GM19455 (cell line): ENCODE results near the gene CARD9.

ENCODE experiments used
- ATAC-seq: cut with Tn5 transposase; IDR thresholded peaks from one replicate; pipeline ENCODE4 v1.9.1; 2021; ENCODE audit not compliant: unreplicated experiment

CARD9 gene

DNA sequence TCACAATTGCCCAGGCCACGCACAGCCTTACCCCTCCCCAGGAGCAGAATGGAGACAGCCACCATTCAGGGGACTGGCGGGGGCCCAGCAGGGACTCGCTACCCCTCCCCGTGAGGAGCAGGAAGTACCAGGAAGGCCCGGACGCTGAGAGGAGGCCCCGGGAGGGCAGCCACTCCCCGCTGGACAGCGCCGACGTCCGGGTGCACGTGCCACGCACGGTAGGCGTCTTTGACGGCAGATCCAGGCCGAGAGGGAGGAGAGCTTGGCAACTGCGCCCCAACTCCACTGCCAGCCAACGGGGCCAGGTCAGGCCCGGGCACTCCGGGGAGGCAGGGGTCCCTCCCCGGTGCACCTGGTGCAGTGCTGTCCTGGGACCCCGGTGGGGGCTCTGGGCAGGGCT is 23.9 kb downstream of the CARD9 start:
- no peak for ATAC-seq

DNA sequence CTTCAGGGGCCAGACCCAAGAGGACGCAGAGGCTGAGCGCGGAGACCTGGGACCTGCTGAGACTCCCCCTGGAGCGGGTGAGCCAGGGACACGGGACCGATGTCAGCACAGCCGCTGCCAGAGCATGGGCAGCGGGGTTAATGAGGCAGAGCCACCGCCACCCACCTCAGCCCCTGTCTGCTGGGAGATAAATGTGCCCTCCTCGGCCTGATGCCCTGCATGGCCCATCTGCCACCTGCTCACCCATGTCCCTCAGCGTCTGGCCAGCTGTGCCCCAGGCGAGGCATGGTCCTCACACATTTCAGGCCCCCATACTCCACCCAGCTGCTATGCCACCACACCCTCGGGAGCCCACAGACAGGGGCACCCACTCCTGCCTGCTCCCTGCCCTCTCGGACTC is 24.8 kb downstream of the CARD9 start:
- ATAC-seq, result no peak

DNA sequence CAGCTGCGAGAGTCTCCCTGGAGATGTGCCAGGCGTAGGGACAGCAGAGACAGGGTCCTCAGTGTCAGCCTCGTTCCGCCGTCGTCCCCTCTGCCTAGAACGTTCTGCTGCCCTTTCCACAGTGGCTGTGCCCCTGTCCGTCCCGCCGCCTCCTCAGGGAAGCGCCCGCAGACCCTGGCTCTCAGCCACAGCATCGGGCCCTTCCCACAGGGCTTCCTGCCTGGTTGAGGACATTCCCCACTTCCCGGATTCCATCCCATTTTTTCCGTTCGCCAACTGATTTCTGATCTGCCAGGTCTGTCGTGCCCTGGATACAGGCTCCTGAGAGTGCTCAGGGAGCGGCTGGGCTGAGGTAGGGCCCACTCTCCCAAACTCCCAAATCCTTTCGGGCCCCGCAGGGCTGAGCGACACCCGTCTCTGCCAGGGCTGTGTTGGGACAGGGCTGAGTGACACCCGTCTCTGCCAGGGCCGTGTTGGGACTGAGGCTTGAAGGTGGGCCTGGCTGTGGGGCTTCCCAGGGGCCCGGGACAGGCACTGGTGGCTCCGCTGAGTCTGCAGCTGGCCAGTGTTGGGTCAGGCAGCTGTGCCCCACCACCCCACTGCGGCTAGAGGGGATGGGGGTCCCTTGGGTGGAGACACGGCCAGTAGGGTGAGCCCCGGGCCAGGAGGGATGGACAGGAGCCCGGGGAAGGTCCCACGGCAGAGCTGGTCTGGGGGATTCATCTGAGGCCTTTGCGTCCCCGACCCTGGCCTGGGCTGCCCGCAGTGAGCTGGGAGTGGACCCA is 25.8 kb downstream of the CARD9 start:
- ATAC-seq, result no peak

DNA sequence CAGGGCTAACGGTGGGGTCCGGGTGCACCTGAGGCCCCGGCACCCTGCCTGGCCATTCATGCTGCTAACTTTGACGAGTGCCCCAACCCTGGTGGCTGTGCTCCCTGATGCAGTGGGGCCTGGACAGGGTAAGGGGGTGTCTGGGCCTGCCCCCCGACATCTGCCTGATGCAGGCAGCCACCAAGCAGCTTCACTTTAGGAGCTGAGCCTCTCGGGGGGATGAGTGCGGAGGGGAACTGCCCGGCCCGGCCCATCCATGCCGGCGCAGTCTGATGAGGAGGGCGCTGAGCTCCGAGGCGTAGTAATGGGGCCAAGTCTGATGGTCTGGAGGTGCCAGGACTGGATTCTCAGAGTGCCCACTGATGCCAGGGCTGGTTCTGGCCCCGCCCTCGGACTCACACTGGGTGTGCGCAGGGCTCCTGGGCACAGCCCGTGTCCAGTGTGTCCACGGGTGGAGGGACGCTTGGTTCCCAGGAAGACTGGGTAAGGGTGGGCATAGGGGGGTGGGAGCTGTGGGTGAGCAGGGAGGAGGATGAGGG is 26.5 kb downstream of the CARD9 start:
- no peak for ATAC-seq

DNA sequence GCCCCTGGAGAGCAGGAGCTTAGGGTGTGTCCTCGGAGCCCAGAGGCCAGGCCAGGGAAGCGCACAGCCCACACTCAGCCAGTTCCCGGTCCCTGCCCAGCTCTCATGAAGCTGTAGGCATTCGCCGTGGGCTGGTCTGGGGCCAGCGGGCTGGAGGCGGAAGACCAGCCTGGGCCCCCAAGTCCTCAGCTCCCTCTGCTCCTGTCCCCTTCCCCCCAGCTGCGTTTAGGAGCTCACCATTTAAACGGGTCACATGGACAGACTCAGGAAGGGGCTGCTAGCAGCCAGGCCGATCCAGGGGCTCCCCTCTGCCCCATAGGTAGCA is 27.4 kb downstream of the CARD9 start:
- ATAC-seq, result no peak

DNA sequence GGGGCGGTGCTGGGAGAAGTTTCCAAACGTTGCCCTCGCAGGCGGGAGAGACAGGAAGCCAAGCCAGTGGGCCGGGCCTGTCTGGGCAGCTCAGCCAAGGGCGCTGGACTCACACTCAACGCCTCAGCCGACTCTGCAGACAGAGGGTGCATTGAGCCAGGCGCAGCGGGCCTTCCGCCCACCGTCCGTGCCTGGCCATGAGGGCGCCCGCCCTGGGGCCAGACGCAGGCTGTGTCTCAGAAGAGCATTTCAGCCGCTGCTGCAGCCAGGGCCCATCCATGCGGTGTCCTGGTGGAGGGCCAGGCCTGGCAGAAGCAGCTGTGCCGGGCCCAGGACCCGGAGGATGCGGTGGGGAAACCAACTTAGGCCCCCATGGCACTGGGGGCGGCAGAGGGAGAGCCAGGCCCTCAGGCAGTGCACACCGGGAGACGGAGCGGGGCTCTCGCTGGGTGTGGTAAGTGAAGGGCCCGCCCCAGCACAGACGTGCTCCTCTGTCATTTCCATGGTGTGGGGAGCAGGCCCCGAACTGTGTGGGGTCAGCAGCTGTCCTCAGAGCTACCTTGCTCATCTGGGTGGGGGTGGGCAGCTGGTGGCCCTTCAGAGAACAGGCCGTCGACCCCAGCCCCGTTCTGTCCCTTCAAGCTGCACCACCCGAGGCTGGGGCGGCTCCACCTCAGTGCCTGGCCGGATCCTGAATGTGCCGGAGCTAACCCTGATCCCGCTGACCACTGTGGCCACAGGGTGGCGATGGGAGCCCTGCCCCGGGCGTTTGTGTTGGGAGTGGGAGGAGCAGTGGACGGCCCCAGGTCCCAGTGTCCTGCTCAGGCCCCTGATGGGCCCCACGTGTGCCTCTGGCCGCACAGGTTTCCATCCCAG is 27.9 kb downstream of the CARD9 start:
- no peak for ATAC-seq

DNA sequence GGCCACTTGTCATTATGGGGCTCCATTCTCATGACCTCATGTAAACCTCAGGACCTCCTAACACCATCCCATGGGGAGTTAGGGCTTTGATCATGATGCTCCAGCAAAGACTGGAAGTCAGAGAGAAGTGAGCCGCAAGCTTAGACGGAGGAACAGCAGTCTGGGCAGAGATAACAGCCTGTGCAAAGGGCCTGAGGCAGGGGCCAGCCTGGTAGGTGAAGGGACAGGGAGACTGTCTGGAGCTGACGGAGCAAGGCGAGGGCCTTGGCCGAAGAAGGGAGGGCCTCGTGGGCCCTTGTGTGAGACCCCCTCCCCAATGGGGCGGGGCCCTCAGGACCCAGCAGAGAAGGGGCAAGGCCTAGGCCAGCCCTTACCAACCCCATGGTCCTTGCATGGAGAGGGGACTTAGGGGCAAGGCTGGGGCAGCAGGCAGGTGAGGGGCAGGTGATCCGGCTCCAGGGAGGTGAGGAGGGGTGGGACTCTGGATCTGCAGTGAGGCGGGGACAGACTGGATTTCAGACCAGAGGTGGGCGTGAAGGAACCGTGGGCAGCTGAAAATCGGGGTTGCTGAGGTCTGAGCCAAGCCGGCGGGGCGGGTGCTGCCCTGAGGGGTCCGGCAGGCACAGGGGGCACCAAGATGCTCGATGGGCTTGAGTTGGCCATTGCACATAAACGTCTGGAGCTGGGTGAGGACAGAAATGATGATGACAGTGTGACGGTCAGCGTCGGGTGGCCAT is 28.8 kb downstream of the CARD9 start:
- ATAC-seq, result no peak

DNA sequence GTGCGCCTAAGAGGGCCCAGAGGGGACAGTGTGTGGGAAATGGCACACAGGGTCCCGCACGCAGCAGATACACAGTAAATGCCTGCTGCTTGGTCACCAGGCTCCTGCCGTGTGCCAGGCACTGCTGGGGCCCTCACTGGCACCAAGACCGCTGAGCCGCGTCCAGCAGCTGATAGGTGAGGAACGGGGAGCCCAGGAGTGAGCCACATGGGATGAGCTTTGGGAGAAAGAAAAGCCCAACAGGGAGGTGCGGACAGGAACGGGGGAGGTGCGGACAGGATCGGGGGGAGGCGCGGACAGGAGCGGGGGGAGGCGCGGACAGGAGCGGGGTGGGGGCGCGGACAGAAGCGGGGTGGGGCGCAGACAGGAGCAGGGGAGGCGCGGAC is 29.6 kb downstream of the CARD9 start:
- no peak for ATAC-seq

DNA sequence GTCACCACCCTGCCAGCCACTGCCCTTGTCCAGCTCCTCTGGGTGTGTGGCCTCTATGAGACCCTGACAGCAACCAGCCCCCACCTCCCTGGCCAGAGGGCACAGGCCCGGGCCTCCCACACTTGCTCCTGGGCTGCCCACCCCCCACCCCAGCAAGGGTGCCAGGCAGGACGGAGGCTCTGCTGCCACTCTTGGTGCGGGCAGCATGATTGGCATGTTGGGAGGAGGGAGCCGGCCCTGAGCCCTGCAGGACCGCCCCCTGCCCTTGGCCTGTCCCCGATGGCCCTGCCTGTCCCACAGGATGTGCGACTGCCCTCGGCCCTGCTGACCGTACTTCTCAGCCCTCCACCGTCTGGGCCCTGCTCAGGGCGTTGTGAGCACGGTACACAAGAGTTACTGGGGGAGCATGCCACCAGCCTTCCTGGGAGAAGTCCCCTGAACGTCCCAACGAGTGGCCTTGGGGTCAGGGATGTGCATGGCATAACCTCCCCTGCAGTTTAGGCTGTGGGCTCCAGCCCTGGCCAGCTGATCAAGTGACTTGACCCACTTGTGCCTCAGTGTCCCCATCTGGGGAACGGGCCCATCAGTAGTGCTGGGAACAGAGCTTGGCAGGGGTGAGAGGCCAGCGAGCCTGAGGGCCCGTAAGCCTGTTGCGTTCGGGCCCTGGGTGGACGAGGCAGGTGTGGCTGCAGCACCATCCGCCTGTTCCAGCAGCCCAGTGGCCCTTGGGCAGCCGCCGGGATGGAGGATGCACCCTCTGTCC is 30.2 kb downstream of the CARD9 start:
- no peak for ATAC-seq

DNA sequence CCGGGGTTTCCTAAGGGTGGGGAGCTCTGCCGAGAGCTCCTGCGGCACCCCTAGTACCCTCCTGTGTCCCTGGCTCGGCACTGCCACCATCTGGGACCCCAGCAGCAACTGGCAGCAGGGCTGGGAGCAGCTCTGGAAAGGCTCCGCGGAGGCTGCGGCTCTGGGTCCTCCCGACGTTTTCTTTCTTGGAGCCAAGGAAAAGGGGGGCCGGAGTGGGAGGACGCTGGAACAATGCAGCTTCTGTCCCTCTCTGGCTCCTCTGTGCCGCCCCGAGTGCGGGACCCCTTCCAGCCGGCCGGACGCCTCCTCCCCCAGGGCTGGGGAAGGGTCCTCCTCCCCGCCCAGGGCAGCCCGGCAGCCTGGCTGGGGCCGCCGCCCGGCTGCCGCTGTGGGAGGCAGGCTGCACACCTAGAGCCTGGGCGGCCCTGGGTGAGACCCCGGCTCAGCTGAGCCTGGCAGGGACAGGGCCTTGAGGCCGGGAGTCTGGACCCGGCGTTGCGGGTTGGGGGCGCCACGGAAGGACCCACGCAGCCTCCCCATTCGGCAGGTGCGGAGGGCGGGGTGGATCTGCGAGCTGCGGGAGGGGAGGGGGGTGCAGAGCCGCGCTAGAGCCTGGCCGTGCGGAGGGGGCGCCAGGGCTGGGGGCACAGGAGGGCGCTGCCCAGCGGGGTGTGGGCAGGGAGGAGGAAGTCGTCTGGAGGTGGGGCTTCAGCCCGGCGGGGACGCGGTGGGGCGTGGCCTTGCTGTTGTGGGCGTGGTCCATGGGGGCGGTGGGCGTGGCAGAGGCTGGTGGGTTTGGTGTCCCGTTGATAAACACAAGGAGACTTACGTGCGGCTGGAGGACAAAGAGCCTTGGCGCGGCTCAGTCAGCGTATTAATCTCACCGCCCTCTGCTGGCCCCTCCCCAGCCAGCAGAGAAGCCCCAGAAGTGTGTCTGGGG is 31.0 kb downstream of the CARD9 start:
- ATAC-seq, result no peak

DNA sequence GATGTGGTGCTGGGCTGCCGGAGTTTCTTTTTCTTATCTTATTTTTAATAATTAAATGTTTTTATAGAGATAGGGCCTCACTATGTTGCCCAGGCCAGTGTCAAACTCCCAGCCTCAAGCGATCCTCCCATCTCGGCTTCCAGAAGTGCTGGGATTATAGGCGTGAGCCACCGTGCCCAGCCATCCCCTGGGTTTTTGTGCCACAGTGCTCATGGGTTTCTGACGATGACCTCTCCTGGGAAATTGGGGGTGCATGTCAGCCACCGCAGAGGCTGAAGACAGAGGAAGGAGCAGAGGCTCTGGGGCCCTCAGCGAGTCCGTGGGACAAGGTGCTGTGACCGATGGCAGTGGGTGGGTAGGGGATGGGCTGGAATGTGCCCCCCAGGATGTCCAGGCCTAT is 31.7 kb downstream of the CARD9 start:
- no peak for ATAC-seq

DNA sequence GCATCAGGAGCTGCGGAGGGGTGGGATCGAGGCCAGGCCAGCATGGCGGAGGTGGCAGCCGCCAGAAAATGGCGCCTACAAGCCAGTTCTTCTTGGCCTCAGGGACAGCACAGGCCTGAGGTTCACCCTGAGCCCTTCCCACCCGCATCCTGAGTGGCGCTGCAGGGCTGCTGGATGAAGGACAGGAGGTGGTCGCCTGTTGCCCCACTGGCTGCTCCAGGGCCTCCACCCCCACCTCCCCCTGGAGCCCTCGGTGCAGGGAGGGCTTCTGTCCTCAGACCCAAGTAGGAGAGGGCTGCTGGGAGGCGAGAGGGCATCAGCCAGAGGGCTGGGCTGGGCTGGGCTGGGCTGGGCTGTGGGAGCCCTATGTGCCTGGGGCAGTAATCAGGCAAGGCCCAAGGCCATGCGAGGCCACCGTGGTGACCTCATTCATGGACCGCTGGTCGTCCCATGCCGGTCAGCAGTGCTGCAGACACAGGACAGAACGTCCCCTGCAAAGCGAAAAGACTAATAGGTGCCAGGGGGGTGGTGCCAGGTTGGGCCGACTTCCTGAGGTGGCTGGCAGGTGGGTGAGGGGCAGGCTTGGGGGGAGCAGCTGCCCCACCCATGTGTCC is 32.3 kb downstream of the CARD9 start:
- no peak for ATAC-seq

DNA sequence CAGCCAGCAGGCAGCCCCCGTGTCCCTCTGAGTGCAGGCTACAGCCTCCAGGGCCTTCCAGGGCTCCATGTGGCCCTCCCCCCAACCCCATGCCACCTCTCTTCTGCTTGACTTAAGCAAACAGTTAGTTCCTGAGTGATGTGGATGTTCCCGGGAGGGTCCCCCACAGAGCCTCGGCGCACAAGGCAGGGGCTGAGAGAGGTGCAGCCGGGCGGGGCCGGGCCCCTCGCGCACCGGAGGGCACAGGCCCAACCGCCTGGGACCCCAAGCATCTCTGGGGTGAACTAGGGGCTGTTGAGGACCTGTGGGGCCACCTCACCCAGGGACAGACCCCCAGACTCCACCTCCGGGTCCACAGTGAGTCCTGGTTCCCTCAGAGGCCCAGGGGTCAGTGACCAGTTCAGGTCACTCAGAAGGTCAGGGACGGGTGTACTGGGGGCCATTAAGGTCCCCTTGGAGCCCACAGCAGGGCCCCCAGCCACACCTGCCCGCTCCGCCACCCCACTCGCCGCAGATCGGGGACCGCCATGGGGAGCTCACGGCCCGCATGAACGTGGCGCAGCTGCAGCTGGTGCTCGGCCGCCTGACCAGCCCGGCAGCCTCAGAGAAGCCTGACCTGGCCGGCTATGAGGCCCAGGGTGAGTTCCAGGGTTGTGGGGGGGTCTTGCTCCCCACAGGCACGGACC is 33.0 kb downstream of the CARD9 start:
- ATAC-seq, result no peak

DNA sequence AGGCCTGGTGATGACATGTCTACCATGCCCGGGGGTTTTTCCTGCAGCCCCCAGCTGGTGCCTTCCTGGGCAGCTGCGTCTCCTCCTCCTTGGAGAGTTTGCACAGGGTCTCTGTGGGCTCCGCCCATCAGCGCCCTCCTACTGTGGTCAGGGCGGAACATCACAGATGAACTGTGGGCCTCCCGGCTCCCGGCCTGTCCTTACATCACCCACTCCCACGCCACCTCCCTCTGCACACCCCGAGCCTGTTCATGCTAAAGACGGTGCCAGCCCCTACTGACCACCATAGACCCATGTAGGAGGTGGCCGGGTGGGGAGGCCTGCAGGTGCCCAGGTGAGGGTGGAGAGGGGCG is 33.5 kb downstream of the CARD9 start:
- no peak for ATAC-seq

DNA sequence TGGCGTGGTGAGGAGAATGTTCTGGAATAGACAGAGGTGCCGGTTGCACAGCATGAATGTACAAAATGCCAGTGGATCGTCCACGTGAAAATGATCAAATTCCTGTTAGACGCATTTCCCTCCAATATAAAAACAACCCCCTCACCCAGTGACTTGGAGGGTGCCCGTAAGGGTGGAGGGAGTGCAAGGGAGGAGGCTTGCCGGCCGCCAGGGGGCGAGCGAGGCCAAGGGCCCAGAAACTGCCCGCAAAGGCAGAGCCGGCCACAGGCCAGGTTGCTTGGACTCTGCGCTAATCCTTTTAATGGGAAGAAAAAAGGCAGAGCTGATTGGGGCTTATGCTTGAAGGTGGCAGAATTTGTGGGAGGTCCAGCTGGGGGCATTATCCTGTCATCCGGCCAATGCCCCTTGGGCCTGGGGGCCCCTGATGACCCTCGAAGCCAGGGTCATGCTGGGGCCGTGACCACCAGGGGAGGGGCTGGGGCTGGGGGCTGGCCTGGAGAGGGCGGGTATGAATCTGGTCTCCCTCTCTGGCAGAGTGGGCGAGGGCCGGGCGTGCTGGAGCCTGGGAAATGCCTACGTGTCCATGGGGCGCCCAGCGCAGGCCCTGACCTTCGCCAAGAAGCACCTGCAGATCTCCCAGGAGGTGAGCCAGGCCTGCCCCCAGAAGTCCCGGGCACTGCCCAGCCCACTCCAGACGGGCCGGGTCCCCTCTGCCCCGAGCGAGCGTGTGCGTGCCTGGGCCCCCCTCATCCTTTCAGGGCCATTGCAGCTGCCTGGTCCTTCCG is 34.1 kb downstream of the CARD9 start:
- no peak for ATAC-seq

DNA sequence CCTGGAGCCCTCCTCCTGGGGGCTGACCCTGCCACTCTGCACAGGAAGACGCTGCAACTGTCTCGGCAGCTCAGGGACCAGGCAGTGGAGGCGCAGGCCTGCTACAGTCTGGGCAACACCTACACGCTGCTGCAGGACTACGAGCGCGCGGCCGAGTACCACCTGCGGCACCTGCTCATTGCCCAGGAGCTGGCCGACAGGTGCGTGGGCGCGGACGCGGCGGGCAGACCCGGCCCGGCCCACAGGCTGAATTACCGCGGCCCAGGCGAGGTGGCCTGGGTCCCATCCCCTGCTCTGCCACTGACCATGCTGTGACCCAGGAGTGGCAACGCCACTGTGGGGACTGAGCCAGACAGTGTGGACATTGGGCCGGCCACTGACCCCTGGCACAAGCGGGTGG is 35.0 kb downstream of the CARD9 start:
- no peak for ATAC-seq

DNA sequence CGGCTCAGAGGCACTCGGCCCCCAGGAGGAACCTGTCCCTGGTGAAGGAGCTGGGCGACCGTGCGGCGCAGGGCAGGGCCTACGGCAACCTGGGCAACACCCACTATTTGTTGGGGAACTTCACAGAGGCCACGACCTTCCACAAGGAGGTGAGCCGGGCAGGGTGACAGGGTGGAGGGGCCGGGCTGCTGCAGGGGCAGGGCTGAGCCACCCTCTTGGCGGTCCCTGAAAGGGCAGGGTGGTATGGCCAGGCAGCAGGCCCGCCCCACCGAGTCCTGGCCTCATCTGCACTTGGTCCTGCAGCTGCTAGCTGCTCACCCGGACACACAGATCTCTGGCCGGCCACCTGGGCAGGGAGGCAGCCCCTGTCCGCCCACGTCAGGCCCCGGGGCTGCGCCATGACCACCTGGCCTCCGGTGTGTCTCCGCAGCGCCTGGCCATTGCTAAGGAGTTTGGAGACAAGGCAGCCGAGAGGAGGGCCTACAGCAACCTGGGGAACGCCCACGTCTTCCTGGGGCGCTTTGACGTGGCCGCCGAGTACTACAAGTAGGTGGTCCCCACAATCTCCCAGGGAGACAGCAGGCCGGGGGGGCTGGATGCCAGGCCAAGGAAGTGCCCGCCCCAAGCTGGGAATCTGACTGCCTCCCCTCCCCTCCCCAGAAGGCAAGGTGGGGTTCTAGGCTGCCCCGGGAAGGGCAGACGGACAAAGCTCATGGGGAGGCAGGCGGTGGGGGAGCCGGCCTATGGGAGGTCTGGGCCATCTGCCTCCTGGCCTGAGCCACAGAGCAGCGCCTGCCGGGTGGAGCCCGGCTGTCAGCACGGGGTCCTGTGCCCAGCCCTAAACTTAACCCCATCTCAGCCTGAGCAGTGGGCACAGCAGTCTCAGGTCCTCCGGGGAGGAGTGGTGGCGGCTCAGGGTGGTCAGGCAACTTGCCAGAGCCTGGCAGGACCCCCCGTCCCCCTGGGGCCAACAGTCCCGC is 35.8 kb downstream of the CARD9 start:
- ATAC-seq, result no peak
